KOPT-K1 (cell line): ENCODE measurements around the gene TMEM272.
A peak's percentile ranks its signal among the peaks of the same experiment; 100 is the strongest.

Experiments used
- H3K27ac ChIP-seq: fragments of 200-600 bp; sonication (generic); 2 replicates; pipeline ENCODE4 v1.5.1; 2016; ENCODE audit warnings: antibody characterized with exemption, mild to moderate bottlenecking, low read depth, low read length; ENCODE audit not compliant: poor library complexity, severe bottlenecking
- H3K36me3 ChIP-seq: fragments of 200-600 bp; sonication (generic); 2 replicates; pipeline ENCODE4 v1.5.1; 2017; ENCODE audit warnings: antibody characterized with exemption, mild to moderate bottlenecking, low read length, moderate library complexity; ENCODE audit not compliant: insufficient read depth
- H3K9me3 ChIP-seq: fragments of 200-600 bp; sonication (generic); 2 replicates; pipeline ENCODE4 v1.5.1; 2017; ENCODE audit warnings: antibody characterized with exemption, low read length, mild to moderate bottlenecking; ENCODE audit not compliant: insufficient read depth, poor library complexity, severe bottlenecking

The TMEM272 gene

DNA sequence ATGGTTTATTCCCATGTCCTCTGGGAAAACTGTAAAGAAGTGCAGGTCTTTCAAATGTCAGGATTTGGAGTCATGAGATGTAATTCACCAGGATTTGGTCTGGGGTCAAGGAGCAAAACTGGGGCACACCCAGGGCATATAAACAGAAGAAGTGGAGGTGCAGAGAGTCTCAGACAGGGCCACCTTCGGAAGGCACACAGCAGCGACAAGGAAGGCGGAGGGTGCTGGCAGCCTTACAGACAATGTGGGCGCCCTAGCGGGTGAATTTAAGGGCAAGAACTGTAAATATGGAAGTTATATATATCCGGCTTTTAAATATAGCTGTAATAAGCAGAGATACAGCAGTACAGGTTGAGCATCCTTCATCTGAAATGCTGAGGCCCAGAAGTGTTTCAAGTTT, 72.2 kb downstream of the TMEM272 start:
- H3K36me3 ChIP-seq, result no peaks in the 10 kb centered on the region
- H3K27ac ChIP-seq, result no peak overlapping the region
- no peaks in the 10 kb centered on the region for H3K9me3 ChIP-seq

- Histone ChIP-seq H3K9me3 (no peaks in the 10 kb centered on the region), H3K36me3 (no peaks in the 10 kb centered on the region), H3K27ac (no peak overlapping the region)
These were observed 72.9 kb downstream of the TMEM272 start for GRCh38 chr13:51772105-51772455.

- Histone ChIP-seq H3K36me3 (0 out of 2 replicates have a peak, but pooled peaks cover 5% of the 10 kb centered on the region), H3K27ac (no peak overlapping the region), H3K9me3 (no peaks in the 10 kb centered on the region)
These were observed 73.4 kb downstream of the TMEM272 start for GRCh38 chr13:51771418-51772104.

DNA sequence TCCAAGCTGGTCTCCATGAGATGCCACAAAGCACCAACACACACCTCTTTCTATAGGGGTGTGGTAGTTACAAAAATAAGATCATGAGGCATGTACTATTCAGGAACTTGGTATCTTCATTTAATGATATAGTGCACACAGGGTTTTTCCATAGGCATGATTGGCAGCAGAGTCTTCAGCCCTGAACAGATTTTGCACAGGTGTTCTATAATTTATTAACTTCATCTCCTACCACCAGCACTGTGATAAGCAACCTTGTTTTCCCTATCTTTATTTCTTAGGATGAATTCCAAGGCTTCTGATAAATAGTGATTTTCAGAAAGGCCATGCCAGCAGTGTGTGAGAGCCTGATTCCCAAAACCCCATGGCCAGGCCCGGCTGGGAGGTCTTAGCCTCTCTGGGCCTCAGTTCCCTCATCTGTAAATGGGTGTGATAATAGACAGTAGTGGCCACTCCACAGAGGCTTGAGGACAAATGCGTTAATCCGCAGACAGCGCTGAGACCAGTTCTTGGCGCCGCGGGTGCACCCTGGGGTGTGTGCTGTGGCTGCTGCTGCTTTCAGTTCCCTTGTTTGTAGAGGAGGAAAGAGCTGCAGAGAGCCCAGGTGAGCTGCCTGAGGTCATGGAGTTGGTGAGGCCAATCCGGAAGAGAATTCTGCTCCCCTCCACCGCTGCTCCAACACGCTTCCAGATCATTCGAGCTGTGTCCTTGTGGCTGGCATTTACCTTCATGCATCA, 74.1 kb downstream of the TMEM272 start:
- H3K36me3 ChIP-seq, result 0 out of 2 replicates have a peak, but pooled peaks cover 6% of the 10 kb centered on the region
- no peaks in the 10 kb centered on the region for H3K9me3 ChIP-seq
- H3K27ac ChIP-seq, result no peak overlapping the region

DNA sequence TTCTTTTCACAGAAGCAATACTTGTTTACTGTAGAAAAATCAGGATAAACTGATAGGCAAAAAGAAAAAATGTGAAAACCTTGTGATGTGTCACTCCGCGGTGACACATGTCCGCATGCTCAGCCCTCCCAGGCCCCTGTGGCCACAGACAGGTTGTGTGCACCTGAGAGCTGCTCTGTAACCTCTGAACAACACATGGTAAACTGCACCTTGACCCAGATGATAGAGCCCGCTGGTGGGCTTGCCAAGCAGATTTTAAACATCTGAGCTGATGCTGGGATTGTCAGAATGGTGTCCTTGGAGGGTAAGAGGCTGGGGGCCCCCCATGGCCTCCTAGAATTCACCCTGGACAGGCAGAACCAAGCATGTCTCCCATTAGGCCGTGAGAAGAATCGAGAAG, 74.8 kb downstream of the TMEM272 start:
- no peak overlapping the region for H3K27ac ChIP-seq
- no peaks in the 10 kb centered on the region for H3K9me3 ChIP-seq
- 0 out of 2 replicates have a peak, but pooled peaks cover 6% of the 10 kb centered on the region for H3K36me3 ChIP-seq

DNA sequence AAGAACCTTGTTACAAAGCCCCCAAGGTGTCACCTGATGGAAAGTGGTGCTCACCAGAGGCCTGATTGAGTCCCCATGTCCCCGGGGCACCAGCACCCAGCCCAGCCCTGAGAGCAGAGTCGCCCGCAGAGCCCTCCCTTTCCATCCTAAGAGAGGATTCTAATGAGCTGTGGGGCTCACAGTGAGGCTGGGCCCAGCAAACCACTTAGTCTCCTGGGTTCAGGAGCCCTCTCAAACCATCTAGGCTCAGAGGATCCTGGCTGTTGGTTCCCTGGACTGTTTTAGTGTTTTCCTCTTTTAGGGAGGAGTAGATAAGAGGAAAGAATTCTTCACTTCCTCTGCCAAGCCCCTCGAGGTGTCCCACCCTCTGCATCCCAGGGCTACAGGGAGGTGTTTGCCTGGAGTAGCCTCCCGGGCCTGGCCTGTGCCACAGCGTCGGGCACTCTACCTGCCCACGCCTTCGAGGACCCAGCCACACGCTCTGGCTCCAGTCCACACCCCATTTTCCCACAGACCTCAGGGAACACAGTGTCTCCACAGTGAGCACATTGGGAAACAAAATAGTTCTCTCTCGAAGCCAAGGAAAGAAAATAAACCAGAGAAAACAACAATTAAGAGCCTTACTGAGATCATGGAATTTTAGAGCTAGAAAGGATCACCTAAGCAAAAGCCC, 75.4 kb downstream of the TMEM272 start:
- no peak overlapping the region for H3K27ac ChIP-seq
- 0 out of 2 replicates have a peak, but pooled peaks cover 6% of the 10 kb centered on the region for H3K36me3 ChIP-seq
- H3K9me3 ChIP-seq, result no peaks in the 10 kb centered on the region

- Histone ChIP-seq H3K36me3 (0 out of 2 replicates have a peak, but pooled peaks cover 6% of the 10 kb centered on the region), H3K27ac (no peak overlapping the region), H3K9me3 (no peaks in the 10 kb centered on the region)
These were observed 76.0 kb downstream of the TMEM272 start for GRCh38 chr13:51768976-51769375.

DNA sequence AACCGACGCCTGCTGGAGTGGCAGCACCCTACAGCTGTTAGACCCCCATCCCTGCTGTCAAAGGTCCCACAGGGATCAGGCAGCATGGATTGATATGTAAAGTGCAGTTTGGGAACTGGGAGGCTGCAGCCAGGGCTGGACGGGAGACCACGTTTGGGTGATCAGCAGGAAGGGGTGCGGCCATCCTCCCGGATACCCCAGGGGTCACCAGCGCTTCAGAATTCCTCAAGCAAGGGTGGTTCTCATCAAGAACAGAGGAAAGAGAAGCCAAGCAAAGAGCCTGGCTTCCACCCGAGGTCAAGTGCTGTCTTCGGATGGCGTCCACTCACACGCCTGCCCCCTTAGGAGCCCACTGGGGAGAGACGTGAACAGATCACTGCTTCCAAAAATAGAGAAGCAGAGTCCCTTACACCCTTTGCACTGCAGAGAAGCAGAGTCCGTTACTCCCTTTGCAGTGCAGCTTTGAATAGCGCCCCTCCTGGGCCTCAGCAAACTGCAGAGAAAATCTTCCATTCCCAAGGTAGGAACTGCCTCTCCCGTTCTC, 76.5 kb downstream of the TMEM272 start:
- H3K36me3 ChIP-seq, result 0 out of 2 replicates have a peak, but pooled peaks cover 6% of the 10 kb centered on the region
- no peak overlapping the region for H3K27ac ChIP-seq
- no peaks in the 10 kb centered on the region for H3K9me3 ChIP-seq

GRCh38 chr13:51767100-51767499, 77.9 kb downstream of the TMEM272 start:
- H3K27ac ChIP-seq, result no peak overlapping the region
- H3K36me3 ChIP-seq, result 0 out of 2 replicates have a peak, but pooled peaks cover 11% of the 10 kb centered on the region
- no peaks in the 10 kb centered on the region for H3K9me3 ChIP-seq

DNA sequence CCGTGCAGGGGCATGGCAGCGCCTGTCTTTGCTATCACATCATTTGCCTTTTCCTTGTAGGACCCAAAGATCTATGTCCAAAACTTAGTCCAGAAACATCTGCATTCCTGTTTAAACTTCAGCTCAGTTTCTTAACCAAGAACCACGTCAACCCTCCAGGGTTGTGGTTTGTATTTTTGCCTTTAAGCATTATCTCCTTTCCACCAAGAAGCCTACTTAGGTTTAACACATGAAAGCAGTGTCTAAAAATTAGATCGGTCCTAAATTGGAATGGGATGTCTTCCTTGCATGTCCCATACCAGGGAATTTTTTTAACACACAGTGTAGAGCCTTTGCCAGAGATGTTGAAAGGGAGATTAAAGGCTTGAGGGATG, 79.8 kb downstream of the TMEM272 start:
- H3K27ac ChIP-seq, result peak overlapping the region; percentile 51
- H3K36me3 ChIP-seq, result peaks cover 20% of the 10 kb centered on the region; the same call in 1 of the 2 replicates
- H3K9me3 ChIP-seq, result no peaks in the 10 kb centered on the region

DNA sequence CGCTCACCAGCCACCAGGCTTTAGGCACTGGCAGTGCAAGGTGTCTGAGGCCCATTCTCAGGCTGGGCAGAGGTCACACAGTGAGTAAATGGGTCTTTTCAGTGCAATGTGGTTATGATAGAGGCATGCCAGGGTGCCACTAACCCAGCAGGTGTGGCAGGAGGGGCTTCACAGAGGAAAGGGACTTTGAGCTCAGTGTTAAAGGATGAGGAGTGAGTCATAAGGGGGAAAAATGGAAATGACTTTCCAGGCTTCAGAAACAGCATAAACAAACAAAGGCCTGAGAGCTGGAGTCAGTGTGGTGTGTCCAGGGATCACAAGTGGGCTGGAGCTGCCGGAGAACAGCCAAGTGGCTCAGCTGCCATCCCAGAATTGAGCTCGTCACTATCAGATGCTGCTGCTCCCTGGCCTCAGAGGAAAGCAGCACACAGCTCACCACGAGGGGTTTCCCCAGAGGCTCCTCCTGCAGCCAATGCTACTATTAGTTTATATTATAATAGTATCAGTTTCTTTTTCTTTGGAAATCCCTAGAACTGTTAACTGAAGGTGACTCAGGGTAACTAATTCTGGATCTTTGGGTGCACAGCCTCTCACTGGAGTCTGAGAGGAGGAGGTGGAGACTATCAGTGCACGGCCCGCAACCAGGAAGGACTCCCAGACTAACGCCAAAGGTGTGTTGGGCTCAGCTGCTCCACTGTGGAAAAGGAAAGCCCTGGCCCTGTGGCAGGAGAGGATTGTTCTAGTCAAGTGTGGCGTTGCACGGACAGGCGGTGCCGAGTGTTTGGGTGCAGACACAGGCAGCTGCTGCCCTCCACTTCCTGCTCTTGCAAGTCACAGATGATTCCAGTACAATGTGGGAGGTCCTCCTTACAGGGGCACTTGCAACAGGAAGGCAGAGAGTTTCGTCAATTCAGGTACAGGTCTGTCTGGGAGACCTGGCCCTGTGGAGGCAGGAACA, 80.5 kb downstream of the TMEM272 start:
- no peaks in the 10 kb centered on the region for H3K9me3 ChIP-seq
- H3K36me3 ChIP-seq, result peaks cover 23% of the 10 kb centered on the region; the same call in 1 of the 2 replicates
- peak overlapping the region; percentile 51 for H3K27ac ChIP-seq

- H3K36me3 ChIP-seq, result peaks cover 27% of the 10 kb centered on the region
- H3K9me3 ChIP-seq, result no peaks in the 10 kb centered on the region
- H3K27ac ChIP-seq, result no peak overlapping the region
These were observed 81.5 kb downstream of the TMEM272 start for GRCh38 chr13:51763486-51763885.
